ENCODE results near the gene PPARG.
A peak's percentile ranks its signal among the peaks of the same experiment; 100 is the strongest.

Gene PPARG

GRCh38 chr3:12430086-12430485 is 141.2 kb downstream of the PPARG start:
- in situ Hi-C loops (cut with HindIII; ENCODE audit: low sequenced_read_pairs), result no loop called here
- TF ChIP-seq, protein P1, sequence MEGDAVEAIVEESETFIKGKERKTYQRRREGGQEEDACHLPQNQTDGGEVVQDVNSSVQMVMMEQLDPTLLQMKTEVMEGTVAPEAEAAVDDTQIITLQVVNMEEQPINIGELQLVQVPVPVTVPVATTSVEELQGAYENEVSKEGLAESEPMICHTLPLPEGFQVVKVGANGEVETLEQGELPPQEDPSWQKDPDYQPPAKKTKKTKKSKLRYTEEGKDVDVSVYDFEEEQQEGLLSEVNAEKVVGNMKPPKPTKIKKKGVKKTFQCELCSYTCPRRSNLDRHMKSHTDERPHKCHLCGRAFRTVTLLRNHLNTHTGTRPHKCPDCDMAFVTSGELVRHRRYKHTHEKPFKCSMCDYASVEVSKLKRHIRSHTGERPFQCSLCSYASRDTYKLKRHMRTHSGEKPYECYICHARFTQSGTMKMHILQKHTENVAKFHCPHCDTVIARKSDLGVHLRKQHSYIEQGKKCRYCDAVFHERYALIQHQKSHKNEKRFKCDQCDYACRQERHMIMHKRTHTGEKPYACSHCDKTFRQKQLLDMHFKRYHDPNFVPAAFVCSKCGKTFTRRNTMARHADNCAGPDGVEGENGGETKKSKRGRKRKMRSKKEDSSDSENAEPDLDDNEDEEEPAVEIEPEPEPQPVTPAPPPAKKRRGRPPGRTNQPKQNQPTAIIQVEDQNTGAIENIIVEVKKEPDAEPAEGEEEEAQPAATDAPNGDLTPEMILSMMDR (IDR thresholded peaks at IDR 0.05; ENCODE audit: low read depth, low read length, missing control alignments), result no peak
- peak; percentile 53 for DNase-seq (ENCODE audit: low read depth)
- H3K4me3 ChIP-seq (ENCODE audit: low read depth, low read length), result no peak overlapping the region

DNA sequence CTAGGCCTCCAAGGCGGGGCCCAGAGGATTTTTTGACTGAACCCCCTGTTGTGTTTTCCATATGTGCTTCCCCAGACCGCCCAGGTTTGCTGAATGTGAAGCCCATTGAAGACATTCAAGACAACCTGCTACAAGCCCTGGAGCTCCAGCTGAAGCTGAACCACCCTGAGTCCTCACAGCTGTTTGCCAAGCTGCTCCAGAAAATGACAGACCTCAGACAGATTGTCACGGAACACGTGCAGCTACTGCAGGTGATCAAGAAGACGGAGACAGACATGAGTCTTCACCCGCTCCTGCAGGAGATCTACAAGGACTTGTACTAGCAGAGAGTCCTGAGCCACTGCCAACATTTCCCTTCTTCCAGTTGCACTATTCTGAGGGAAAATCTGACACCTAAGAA is 145.0 kb downstream of the PPARG start:
- TF ChIP-seq, protein P1 (IDR thresholded peaks at IDR 0.05; ENCODE audit: low read depth, low read length, missing control alignments), result no peak
- H3K4me3 ChIP-seq (ENCODE audit: low read depth, low read length), result no peak overlapping the region
- in situ Hi-C loops (cut with HindIII; ENCODE audit: low sequenced_read_pairs), result no loop called here
- no peak for DNase-seq (ENCODE audit: low read depth)

DNA sequence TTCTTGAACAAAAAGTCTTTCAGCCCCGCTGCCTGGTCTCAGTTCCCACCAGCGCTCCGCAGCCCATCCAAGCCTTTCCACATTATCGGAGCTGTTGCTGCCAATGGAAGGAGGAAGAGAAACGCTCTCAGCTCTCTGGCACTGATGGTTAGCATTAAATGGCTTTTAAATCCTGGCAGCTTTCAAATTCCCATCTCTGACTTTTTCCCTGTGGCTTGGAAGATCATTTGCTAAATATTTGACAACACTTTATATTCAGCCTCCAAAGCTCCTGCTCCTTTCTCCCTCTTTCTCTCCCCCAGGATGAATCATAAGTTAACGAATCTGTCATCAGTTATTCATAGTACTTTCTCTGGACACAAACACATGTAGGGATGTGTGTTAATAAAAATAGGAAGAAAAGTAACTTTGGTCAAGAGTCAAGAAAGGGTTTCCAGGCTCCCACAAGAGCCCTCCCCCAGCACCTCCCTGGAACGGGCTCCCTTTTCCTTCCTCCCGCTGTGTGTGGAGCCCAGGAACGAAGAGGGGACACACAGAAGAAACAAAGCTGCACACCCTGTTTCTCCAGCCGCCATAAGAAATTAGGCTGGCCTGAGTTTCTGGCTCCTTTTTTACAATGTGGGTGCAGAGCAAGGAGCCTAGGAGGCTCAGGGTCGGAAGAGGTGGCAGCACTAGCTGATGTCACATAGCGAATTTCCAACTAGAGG is 147.8 kb downstream of the PPARG start:
- in situ Hi-C loops (cut with HindIII; ENCODE audit: low sequenced_read_pairs), result no loop called here
- peak; percentile 67 for DNase-seq (ENCODE audit: low read depth)
- H3K4me3 ChIP-seq (ENCODE audit: low read depth, low read length), result peak overlapping the region; percentile 2
- TF ChIP-seq, protein P1 (IDR thresholded peaks at IDR 0.05; ENCODE audit: low read depth, low read length, missing control alignments), result no peak

GRCh38 chr3:12437221-12437605 is 148.3 kb downstream of the PPARG start:
- TF ChIP-seq, protein P1 (IDR thresholded peaks at IDR 0.05; ENCODE audit: low read depth, low read length, missing control alignments), result no peak
- in situ Hi-C loops (cut with HindIII; ENCODE audit: low sequenced_read_pairs), result no loop called here
- H3K4me3 ChIP-seq (ENCODE audit: low read depth, low read length), result no peak overlapping the region
- no peak for DNase-seq (ENCODE audit: low read depth)

GRCh38 chr3:12437861-12438260 is 149.0 kb downstream of the PPARG start:
- TF ChIP-seq, protein P1 (IDR thresholded peaks at IDR 0.05; ENCODE audit: low read depth, low read length, missing control alignments), result no peak
- DNase-seq (ENCODE audit: low read depth), result no peak
- in situ Hi-C loops (cut with HindIII; ENCODE audit: low sequenced_read_pairs), result no loop called here
- no peak overlapping the region for H3K4me3 ChIP-seq (ENCODE audit: low read depth, low read length)

- H3K4me3 ChIP-seq (ENCODE audit: low read depth, low read length), result no peak overlapping the region
- DNase-seq (ENCODE audit: low read depth), result no peak
- TF ChIP-seq, protein P1 (IDR thresholded peaks at IDR 0.05; ENCODE audit: low read depth, low read length, missing control alignments), result no peak
- in situ Hi-C loops (cut with HindIII; ENCODE audit: low sequenced_read_pairs), result no loop called here
Observed at GRCh38 chr3:12438318-12438717, 149.4 kb downstream of the PPARG start.

All from astrocyte of the cerebellum (primary cell).